NCI-H2029 treated with DMSO at 0.1 percent for 48 hours (cell line): Measurements from ENCODE around the gene NPC1L1.

ENCODE experiments used
- DNase-seq: peaks from one replicate; lab custom pipeline; 2025; lab: John Stamatoyannopoulos, UW

The NPC1L1 gene

DNA sequence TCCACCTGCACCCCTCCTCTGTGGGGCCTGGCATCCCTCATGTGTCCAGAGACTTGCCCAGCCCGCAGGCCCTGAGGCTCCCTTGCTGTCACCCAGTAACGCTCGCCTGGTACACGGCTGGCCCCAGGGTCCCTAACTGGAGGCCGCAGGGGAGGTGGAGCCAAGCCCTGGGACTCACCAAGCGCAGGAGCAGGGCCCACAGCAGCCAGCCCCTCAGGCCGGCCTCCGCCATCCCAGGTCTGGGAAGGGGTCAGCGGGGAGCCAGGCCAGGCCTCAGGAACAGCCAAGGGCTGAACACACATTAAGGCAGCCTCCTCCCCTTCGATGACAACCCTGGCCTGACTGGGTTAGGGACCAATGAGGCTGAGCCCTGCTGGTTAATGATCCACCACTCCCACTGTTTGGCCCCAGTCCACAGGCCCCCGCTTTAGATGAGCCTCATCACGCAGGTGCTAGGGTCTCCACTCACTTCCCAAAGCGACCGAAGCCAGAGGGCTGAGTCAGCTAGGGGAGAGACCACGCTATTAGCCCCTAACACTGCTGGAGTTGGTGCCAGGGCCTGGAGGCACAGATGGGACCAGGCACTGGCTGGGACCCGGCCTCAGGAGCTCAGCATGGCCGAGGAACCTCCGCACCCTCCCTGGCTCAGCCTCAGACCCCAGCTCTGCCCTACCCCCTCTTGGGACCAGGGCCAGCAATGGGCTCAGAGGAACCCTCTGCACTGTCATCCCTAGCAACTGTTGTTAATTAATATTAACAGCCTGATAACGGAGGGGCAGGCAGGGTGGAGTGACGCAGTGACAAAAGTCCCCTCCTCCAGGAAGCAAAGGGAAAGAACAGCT lies at the start of gene NPC1L1:
Gene NPC1L1, minus strand, starts transcription at position 303 of the 842 bp plus-strand sequence. Its CDS starts 71 bp downstream, at position 232.
- DNase-seq: no peak

- DNase-seq: no peak
Measured at GRCh38 chr7:44590910-44591309, 49.8 kb upstream of the NPC1L1 start.

DNA sequence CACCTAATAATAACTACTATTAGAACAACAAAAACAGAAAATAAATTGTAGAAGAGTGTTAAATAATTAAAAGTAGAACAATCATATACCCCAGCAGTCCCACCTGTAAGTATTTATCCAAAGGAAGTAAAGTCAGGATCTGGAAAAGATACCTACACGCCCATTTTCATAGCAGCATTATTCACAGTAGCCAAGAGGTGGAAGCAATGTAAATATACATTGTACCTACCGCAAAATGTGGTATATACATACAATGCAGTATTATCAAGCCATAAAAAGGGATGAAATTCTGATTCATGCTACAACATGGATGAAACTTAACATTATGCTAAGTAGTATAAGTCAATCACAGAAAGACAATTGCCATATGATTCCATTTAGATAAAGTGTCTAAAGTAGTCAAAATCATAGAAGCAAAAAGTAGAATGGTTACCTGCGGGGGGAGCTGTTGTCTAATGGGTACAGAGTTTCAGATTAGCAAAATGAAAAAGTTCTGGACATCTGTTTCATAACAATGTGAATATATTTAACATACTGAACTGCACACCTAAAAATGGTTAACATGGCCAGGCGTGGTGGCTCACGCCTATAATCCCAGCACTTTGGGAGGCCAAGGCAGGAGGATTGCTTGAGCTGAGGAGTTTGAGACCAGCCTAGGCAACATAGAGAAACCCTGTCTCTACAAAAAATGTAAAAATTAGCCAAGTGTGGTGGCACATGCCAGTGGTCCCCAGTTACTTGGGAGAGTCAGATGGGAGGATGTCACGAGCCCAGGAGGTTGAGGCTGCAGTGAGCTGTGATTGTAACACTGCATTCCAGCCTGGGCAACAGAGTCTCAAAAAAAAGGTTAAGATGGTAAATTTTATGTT lies 46.9 kb upstream of the NPC1L1 start:
- peak; percentile 15 for DNase-seq

DNA sequence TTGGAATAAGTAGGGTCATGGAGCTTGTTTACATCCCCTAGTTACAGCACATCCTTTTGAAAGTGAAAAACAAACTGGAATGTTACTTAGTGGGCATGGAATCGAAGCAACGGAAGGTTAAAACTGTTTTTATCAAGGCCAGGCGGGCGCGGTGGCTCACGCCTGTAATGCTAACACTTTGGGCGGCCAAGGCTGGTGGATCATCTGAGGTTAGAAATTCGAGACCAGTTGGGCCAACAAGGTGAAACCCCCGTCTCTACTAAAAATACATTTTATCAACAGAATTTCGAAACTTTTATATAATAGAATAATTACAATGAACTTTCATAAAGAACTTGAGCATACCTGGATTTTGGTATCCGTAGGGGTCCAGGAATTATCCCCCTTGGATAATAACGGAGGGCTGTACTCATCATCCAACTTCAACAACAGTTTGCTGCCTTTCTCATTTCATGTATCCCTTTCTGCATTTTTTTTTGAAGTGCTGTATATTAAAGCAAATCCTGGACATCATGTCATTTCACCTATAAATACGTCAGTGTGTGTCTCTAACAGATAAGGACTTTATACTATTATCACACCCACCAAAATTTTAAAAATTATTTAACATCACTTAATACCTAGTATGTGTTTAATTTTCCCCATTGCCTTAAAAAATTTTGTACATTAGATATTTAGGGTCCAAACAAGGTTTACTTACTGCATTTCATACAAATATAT lies 42.2 kb upstream of the NPC1L1 start:
- no peak for DNase-seq

GRCh38 chr7:44581879-44582603 lies 40.9 kb upstream of the NPC1L1 start, which contains the start of gene TMED4:
TMED4 (minus strand) TSS chr7:44582231; CDS start chr7:44582206, 25 bp downstream.
- DNase-seq: peak; percentile 98

DNA sequence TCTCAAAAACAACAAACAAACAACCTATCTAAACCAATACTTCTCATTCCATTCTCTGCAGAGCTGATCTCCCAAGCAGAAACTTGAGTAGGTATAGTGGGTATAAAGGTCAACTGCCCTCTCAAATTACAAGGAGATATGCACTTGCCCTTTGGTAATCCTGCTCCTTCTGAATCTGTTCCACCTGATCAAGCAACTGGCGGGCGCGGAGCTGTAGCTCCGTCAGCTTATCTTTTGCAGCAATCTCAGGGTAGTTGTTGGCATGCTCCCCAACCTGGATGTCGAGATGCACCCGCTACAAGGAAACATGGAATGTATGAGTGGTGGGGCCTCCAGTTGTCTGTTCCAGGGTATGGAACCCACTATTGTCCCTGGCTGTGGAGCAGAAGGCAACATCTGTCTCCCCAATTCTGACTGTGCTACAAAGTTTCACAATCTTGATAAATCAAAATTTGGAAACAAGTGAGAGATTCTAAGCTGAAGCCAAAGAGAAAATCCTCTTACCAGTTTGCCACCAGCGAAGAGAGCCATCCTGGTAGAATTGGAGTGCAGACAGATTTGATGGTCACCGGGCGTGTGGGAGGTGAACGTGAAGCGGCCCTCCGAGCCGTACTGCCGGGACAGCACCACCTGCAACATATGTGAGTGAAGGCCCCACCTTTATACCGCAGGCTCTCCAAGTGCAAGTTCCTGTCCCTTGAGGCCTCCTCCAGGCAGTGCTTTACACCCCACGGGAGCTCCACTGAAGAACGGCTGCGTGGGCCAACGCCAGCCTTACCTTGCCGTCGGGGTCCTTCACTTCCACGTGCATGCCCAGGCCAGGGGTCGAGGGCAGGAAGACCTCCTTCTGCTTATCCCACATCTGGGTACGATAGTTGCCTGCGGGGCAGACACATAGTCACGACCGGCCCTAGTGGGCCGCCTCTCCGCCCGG lies 40.1 kb upstream of the NPC1L1 start:
- DNase-seq: peak; percentile 33

DNA sequence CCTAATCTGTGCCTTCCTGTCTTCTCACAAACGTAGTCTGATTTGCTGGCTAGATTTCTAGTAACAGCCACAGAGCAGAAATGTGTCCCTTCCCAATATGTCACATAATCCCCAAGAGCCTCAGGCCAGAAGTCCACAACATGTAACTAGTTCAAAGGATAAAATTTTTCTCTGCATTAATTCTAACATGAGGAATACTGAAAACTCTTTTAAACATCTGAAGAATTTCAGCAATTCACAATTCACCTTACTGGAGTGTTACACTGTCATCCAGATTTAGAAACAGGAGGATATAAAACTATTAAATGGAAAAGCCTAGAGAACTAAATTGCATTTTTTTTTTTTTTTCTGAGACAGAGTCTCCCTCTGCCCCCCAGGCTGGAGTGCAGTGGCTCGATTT lies 35.1 kb upstream of the NPC1L1 start:
- DNase-seq: no peak

DNA sequence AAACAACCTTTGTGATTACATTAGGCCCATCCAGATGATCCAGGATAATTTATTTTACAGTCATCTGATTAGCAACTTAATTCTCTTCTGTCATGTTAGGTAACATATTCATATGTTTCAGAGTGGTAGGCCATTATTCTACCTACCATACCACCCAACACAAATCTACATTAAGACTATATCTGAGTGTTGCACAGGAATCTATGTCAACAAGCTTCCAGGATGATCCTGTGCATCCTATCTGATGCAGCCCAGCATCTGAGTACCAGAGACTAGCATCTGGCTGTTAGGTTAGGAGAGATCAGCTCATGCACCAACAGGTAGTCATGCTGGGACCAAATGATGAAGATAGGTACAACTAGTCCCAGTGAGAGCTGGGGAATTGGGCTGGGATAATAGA lies 33.9 kb upstream of the NPC1L1 start:
- no peak for DNase-seq

DNA sequence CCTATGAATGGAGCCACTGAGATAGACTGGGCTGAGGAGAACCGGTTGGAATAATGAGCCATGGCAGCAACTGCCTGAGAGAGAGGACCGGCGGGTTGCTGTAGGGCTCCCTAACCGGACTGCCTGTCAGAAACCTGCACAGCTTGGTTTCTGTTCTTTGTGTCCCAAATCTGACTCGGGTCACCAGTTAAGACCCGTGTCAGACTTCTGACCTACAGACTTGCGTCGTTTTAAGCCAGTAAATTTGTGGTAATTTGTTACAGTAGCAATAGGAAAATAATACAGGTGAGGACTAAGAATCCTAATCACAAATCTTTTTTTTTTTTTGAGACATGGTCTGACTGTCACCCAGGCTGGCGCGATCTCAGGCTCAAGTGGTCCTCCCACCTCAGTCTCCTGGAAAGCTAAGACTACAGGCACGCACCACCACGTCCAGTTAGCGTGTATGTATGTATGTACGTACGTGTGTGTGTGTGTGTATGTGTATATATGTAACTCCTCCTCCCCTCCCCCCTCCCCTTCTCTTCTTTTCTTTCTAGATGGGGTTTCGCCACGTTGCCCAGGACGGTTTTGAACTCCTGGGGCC lies 33.2 kb upstream of the NPC1L1 start:
- peak; percentile 20 for DNase-seq

DNA sequence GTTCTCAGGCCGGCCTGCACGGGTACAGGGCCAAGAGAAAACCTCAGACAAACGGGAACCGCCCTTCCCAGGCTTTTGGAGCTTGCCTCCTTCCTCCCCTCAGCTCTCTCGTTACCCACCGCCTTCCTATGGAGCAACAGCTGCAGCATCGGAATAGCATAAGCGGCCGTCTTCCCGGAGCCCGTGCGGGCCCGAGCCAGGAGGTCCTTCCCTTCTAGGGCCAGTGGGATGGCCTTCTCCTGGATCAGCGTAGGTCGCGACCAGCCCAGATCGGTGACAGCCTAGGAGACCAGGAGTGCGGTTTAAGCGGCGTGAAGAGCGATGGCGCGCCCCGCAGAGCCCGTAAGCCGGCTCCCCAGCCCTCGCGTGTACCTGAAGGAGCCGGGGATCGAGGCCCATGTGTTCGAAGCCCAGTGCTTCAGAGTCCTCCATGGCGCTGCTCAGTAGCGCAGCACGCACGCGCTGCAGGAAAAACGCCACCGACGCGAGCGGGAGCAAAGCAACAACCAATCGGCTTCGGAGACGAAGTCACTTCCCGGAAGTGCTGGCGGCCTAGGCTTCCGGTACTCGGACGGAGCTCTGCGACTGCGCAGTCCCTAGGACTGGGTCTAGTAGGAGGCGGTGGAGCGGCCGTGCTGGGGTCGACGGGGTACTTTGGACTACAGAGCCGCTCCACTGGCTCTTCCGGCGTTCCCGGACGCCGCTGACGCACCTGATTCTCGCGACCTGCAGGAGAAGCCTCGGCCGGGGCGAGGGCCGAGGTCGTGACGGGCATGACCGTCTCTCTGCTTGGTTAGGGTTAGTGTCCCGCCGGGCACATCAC lies 32.5 kb upstream of the NPC1L1 start, which contains the start of gene DDX56:
Gene DDX56, minus strand, starts transcription at position 445 of the 823 bp plus-strand sequence. Its CDS starts 13 bp downstream, at position 432.
- peak; percentile 72 for DNase-seq

DNA sequence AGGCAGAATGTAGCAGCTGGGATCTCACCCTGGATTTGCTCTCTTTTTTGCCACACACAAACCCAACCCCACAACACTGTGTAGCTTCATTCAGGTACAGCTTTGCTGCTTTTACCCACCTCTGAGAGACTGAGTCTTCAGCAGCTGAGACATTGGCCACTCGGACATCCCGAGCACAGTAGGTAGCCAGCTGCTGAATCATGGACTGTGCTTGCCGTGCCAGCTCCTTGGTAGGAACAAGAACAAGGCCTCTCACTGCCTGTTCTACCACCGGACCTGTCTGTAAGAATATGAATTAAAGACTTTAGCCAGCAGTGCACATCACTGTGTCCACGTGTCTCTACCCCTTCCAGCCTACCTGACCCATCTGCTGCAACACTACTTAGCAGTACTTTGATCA lies 31.6 kb upstream of the NPC1L1 start:
- DNase-seq: no peak

- no peak for DNase-seq
Measured at GRCh38 chr7:44569959-44570358, 28.8 kb upstream of the NPC1L1 start.

- DNase-seq: no peak
Measured at GRCh38 chr7:44568771-44569560, 27.8 kb upstream of the NPC1L1 start.

DNA sequence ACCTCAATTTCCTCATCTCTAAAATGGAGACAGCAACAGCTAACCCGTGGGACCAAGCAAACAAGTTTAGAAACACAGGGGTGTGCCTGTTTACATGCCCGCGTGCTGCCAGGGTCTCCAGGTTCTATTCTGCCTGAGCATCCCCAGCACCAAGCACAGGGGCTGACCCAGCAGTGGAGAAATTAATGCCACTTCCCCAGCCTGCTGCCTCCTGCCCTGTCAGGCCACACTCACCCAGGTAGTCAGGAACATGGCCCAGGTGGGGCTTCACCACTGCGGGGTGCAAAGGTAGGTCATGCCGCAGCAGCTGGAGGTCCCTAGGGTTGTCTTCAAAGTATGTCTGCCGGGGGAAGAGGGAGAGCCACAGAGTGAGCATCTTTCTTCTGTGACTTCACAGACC lies 26.8 kb upstream of the NPC1L1 start:
- DNase-seq: no peak

GRCh38 chr7:44566680-44567079 lies 25.6 kb upstream of the NPC1L1 start:
- no peak for DNase-seq

DNA sequence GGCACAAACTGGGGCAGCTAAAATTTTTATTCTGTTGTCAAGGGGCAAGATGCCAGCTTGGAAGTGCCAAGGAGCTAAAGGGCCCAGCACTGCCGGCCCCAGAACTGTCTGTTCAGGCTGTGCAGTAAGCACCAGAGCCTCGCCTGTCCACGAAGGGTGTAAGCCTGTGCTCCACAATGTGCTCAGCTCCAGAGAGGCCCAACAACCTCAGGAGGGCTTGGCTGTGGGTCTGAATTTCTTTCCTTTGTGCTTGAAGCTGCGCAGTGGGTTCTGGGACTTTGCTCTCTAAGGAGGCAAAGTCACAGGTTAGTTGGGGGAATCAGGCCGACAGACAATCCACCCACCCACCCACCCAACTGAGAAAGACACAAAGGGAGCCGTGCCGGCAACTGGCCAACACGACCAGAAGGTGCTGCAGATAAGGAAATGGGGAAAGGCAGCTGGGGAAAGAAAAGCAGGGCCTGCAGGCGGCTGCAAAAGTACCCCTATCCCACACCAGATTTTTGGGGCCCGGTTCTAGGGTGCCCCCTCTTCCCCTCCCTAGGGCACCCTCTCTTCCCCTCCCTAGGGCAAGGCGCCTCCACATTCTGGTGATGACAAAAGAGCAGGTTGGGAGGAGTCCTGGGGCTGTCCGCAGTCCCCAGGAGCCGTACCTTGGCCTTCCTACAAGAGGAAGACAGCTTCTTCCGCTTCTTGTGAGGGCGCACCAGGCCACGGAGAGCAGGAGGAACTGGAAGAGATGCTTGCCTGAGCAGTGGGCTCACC lies 24.8 kb upstream of the NPC1L1 start:
- no peak for DNase-seq

- DNase-seq: peak; percentile 8
Measured at GRCh38 chr7:44565097-44565794, 24.1 kb upstream of the NPC1L1 start.
